ENCODE data around the gene GRIK5. TPM values are rescaled to one million over a fixed set of nuclear protein-coding genes. Genes with fewer than 3 reads are reported as not detected.

GRIK5 gene
- total RNA-seq (0.33 TPM), polyA plus RNA-seq (1.7 TPM)
- long read RNA-seq, donor 1: 0 reads
- long read RNA-seq, donor 2, partial matches to known transcripts: 0 of 1 reads
- long read RNA-seq, donor 2, other reads (novel, unspliced or antisense): 0 of 1 reads
- long read RNA-seq, donor 3: 0 reads
- long read RNA-seq, donor 4: 0 reads
- long read RNA-seq, donor 5, partial matches to known transcripts: 0 of 1 reads
- long read RNA-seq, donor 5, other reads (novel, unspliced or antisense): 0 of 1 reads
- long read RNA-seq, donor 6: 0 reads
- long read RNA-seq, donor 7: 0 reads
- long read RNA-seq, donor 8: 0 reads
- long read RNA-seq, donor 9: 0 reads
- long read RNA-seq, donor 10: 0 reads

- Histone ChIP-seq H3K27me3 (ENCODE audit: control insufficient read depth in 2 of 2, insufficient read depth in 1 of 2, low read length in 1 of 2) (peaks cover 5 to 38% of the 10 kb centered on the region in 2 donors), H3K27ac (ENCODE audit: low read depth in 1 of 2, low read length in 1 of 2) (no peak within 1 kb of the TSS), H3K9me3 (ENCODE audit: control insufficient read depth in 2 of 2, insufficient read depth in 1 of 2, low read length in 1 of 2) (no peaks in the 10 kb centered on the region), H3K4me3 (ENCODE audit: low read length in 2 of 2) (peak within 1 kb of the TSS; percentile 22 to 26), H3K4me1 (ENCODE audit: control insufficient read depth in 2 of 2, insufficient read depth in 2 of 2, low read length in 2 of 2) (peaks cover 8 to 22% of the 10 kb centered on the region in 2 donors), H3K36me3 (ENCODE audit: control insufficient read depth in 2 of 2, insufficient read depth in 2 of 2, low read length in 1 of 2) (no peaks in the 10 kb centered on the region)
- DNase-seq (ENCODE audit: low read depth in 6 of 9, low spot score in 9 of 9): peak in 1 of 9 donors; percentile 33
- WGBS: 6% methylated on average over 29 of the region's 29 CpGs
Measured at GRCh38 chr19:42069619-42070351, at the start of gene GRIK5. Gene GRIK5 (minus strand): TSS chr19:42070206. CDS start chr19:42065770, 4,436 bp downstream.

GRCh38 chr19:42117076-42117475, 47.1 kb upstream of the GRIK5 start:
- Histone ChIP-seq H3K4me1 (ENCODE audit: control insufficient read depth in 2 of 2, insufficient read depth in 2 of 2, low read length in 2 of 2) (peaks cover 0 to 20% of the 10 kb centered on the region in 2 donors), H3K27me3 (ENCODE audit: control insufficient read depth in 2 of 2, insufficient read depth in 1 of 2, low read length in 1 of 2) (peaks cover 0 to 2% of the 10 kb centered on the region in 2 donors), H3K4me3 (ENCODE audit: low read length in 2 of 2) (no peak overlapping the region), H3K9me3 (ENCODE audit: control insufficient read depth in 2 of 2, insufficient read depth in 1 of 2, low read length in 1 of 2) (no peaks in the 10 kb centered on the region), H3K27ac (ENCODE audit: low read depth in 1 of 2, low read length in 1 of 2) (no peak overlapping the region), H3K36me3 (ENCODE audit: control insufficient read depth in 2 of 2, insufficient read depth in 2 of 2, low read length in 1 of 2) (peaks cover 0 to 2% of the 10 kb centered on the region in 2 donors)
- WGBS: 98% methylated on average over 6 of the region's 6 CpGs
- no peak for DNase-seq (ENCODE audit: low read depth in 6 of 9, low spot score in 9 of 9)

- no peak for DNase-seq (ENCODE audit: low read depth in 6 of 9, low spot score in 9 of 9)
- Histone ChIP-seq H3K4me3 (ENCODE audit: low read length in 2 of 2) (no peak overlapping the region), H3K4me1 (ENCODE audit: control insufficient read depth in 2 of 2, insufficient read depth in 2 of 2, low read length in 2 of 2) (peaks cover 0 to 15% of the 10 kb centered on the region in 2 donors), H3K36me3 (ENCODE audit: control insufficient read depth in 2 of 2, insufficient read depth in 2 of 2, low read length in 1 of 2) (peaks cover 0 to 2% of the 10 kb centered on the region in 2 donors), H3K27me3 (ENCODE audit: control insufficient read depth in 2 of 2, insufficient read depth in 1 of 2, low read length in 1 of 2) (peaks cover 0 to 2% of the 10 kb centered on the region in 2 donors), H3K27ac (ENCODE audit: low read depth in 1 of 2, low read length in 1 of 2) (no peak overlapping the region), H3K9me3 (ENCODE audit: control insufficient read depth in 2 of 2, insufficient read depth in 1 of 2, low read length in 1 of 2) (no peaks in the 10 kb centered on the region)
- WGBS: 96% methylated on average over 20 of the region's 20 CpGs
Measured at GRCh38 chr19:42116308-42117075, 46.5 kb upstream of the GRIK5 start.

GRCh38 chr19:42115705-42116104, 45.7 kb upstream of the GRIK5 start:
- Histone ChIP-seq H3K36me3 (ENCODE audit: control insufficient read depth in 2 of 2, insufficient read depth in 2 of 2, low read length in 1 of 2) (peaks cover 0 to 2% of the 10 kb centered on the region in 2 donors), H3K4me1 (ENCODE audit: control insufficient read depth in 2 of 2, insufficient read depth in 2 of 2, low read length in 2 of 2) (peaks cover 0 to 11% of the 10 kb centered on the region in 2 donors), H3K4me3 (ENCODE audit: low read length in 2 of 2) (no peak overlapping the region), H3K27me3 (ENCODE audit: control insufficient read depth in 2 of 2, insufficient read depth in 1 of 2, low read length in 1 of 2) (peaks cover 0 to 2% of the 10 kb centered on the region in 2 donors), H3K27ac (ENCODE audit: low read depth in 1 of 2, low read length in 1 of 2) (no peak overlapping the region), H3K9me3 (ENCODE audit: control insufficient read depth in 2 of 2, insufficient read depth in 1 of 2, low read length in 1 of 2) (no peaks in the 10 kb centered on the region)
- 96% methylated on average over 4 of the region's 4 CpGs for WGBS
- DNase-seq (ENCODE audit: low read depth in 6 of 9, low spot score in 9 of 9): no peak

GRCh38 chr19:42115219-42115618, 45.2 kb upstream of the GRIK5 start:
- H3K4me3 ChIP-seq (ENCODE audit: low read length in 2 of 2): no peak overlapping the region
- H3K27me3 ChIP-seq (ENCODE audit: control insufficient read depth in 2 of 2, insufficient read depth in 1 of 2, low read length in 1 of 2): peaks cover 0 to 2% of the 10 kb centered on the region in 2 donors
- H3K4me1 ChIP-seq (ENCODE audit: control insufficient read depth in 2 of 2, insufficient read depth in 2 of 2, low read length in 2 of 2): peaks cover 0 to 11% of the 10 kb centered on the region in 2 donors
- DNase-seq (ENCODE audit: low read depth in 6 of 9, low spot score in 9 of 9): no peak
- no peaks in the 10 kb centered on the region for H3K9me3 ChIP-seq (ENCODE audit: control insufficient read depth in 2 of 2, insufficient read depth in 1 of 2, low read length in 1 of 2)
- peaks cover 0 to 2% of the 10 kb centered on the region in 2 donors for H3K36me3 ChIP-seq (ENCODE audit: control insufficient read depth in 2 of 2, insufficient read depth in 2 of 2, low read length in 1 of 2)
- 72% methylated on average over 4 of the region's 4 CpGs for WGBS
- no peak overlapping the region for H3K27ac ChIP-seq (ENCODE audit: low read depth in 1 of 2, low read length in 1 of 2)

GRCh38 chr19:42114412-42114811, 44.4 kb upstream of the GRIK5 start:
- H3K36me3 ChIP-seq (ENCODE audit: control insufficient read depth in 2 of 2, insufficient read depth in 2 of 2, low read length in 1 of 2): peaks cover 0 to 2% of the 10 kb centered on the region in 2 donors
- peaks cover 0 to 11% of the 10 kb centered on the region in 2 donors for H3K4me1 ChIP-seq (ENCODE audit: control insufficient read depth in 2 of 2, insufficient read depth in 2 of 2, low read length in 2 of 2)
- H3K27me3 ChIP-seq (ENCODE audit: control insufficient read depth in 2 of 2, insufficient read depth in 1 of 2, low read length in 1 of 2): peaks cover 0 to 2% of the 10 kb centered on the region in 2 donors
- no peak overlapping the region for H3K27ac ChIP-seq (ENCODE audit: low read depth in 1 of 2, low read length in 1 of 2)
- DNase-seq (ENCODE audit: low read depth in 6 of 9, low spot score in 9 of 9): peak in 1 of 9 donors; percentile 21
- 84% methylated on average over 7 of the region's 7 CpGs for WGBS
- no peak overlapping the region for H3K4me3 ChIP-seq (ENCODE audit: low read length in 2 of 2)
- H3K9me3 ChIP-seq (ENCODE audit: control insufficient read depth in 2 of 2, insufficient read depth in 1 of 2, low read length in 1 of 2): no peaks in the 10 kb centered on the region

- peaks cover 0 to 12% of the 10 kb centered on the region in 2 donors for H3K4me1 ChIP-seq (ENCODE audit: control insufficient read depth in 2 of 2, insufficient read depth in 2 of 2, low read length in 2 of 2)
Measured at GRCh38 chr19:42113641-42114348, 43.8 kb upstream of the GRIK5 start.

GRCh38 chr19:42111811-42112210, 41.8 kb upstream of the GRIK5 start:
- no peak overlapping the region for H3K4me3 ChIP-seq (ENCODE audit: low read length in 2 of 2)
- no peak overlapping the region for H3K27ac ChIP-seq (ENCODE audit: low read depth in 1 of 2, low read length in 1 of 2)
- no peak for DNase-seq (ENCODE audit: low read depth in 6 of 9, low spot score in 9 of 9)
- peaks cover 0 to 2% of the 10 kb centered on the region in 2 donors for H3K27me3 ChIP-seq (ENCODE audit: control insufficient read depth in 2 of 2, insufficient read depth in 1 of 2, low read length in 1 of 2)
- H3K9me3 ChIP-seq (ENCODE audit: control insufficient read depth in 2 of 2, insufficient read depth in 1 of 2, low read length in 1 of 2): no peaks in the 10 kb centered on the region
- H3K4me1 ChIP-seq (ENCODE audit: control insufficient read depth in 2 of 2, insufficient read depth in 2 of 2, low read length in 2 of 2): peaks cover 0 to 16% of the 10 kb centered on the region in 2 donors
- peaks cover 0 to 2% of the 10 kb centered on the region in 2 donors for H3K36me3 ChIP-seq (ENCODE audit: control insufficient read depth in 2 of 2, insufficient read depth in 2 of 2, low read length in 1 of 2)
- 82% methylated on average over 3 of the region's 3 CpGs for WGBS

More at GRCh38 chr19:42113641-42114348, 43.8 kb upstream of the GRIK5 start:
- H3K27me3 ChIP-seq (ENCODE audit: control insufficient read depth in 2 of 2, insufficient read depth in 1 of 2, low read length in 1 of 2): peaks cover 0 to 2% of the 10 kb centered on the region in 2 donors
- peak in 1 of 9 donors; percentile 28 for DNase-seq (ENCODE audit: low read depth in 6 of 9, low spot score in 9 of 9)
- H3K9me3 ChIP-seq (ENCODE audit: control insufficient read depth in 2 of 2, insufficient read depth in 1 of 2, low read length in 1 of 2): no peaks in the 10 kb centered on the region
- no peak overlapping the region for H3K4me3 ChIP-seq (ENCODE audit: low read length in 2 of 2)
- peaks cover 0 to 2% of the 10 kb centered on the region in 2 donors for H3K36me3 ChIP-seq (ENCODE audit: control insufficient read depth in 2 of 2, insufficient read depth in 2 of 2, low read length in 1 of 2)
- no peak overlapping the region for H3K27ac ChIP-seq (ENCODE audit: low read depth in 1 of 2, low read length in 1 of 2)
- 88% methylated on average over 10 of the region's 10 CpGs for WGBS
